Heart left ventricle (tissue), 16 donors: ENCODE results near the gene ST3GAL5. TPM values are rescaled to one million over a fixed set of nuclear protein-coding genes. Genes with fewer than 3 reads are reported as not detected.

ENCODE experiments used
- ATAC-seq, 4 donors: fragments of 200-7000 bp; cut with Tn5 transposase; one replicate each; pipeline ENCODE4 v1.9.1; 2020 to 2022; ENCODE audit warnings: moderate library complexity in 4 of 4, mild to moderate bottlenecking in 3 of 4, moderate number of reproducible peaks in 1 of 4
- DNase-seq, 5 donors: peaks; one replicate each; pipeline ENCODE4 v3.0.0-alpha.2; 2020
- H3K27ac ChIP-seq, 12 donors: fragments of 200-600 bp; sonication (generic) in 4 of 12; one replicate each; pipeline versions ENCODE4 v1.5.0 to v1.8.0; 2016 to 2022; ENCODE audit warnings: mild to moderate bottlenecking in 2 of 12
- H3K27me3 ChIP-seq, 9 donors: fragments of 200-600 bp; sonication (generic) in 2 of 9; one replicate each; pipeline versions ENCODE4 v1.5.1 to v1.8.0; 2016 to 2022; ENCODE audit warnings: mild to moderate bottlenecking in 3 of 9
- H3K36me3 ChIP-seq, 9 donors: fragments of 200-600 bp; sonication (generic) in 2 of 9; one replicate each; pipeline versions ENCODE4 v1.5.0 to v1.8.0; 2018 to 2022; ENCODE audit warnings: mild to moderate bottlenecking in 2 of 9
- H3K4me1 ChIP-seq, 12 donors: fragments of 200-600 bp; sonication (generic) in 4 of 12; one replicate each; pipeline versions ENCODE4 v1.5.0 to v1.8.0; 2016 to 2022; ENCODE audit warnings: mild to moderate bottlenecking in 3 of 12
- H3K4me3 ChIP-seq, 12 donors: fragments of 200-600 bp; sonication (generic) in 4 of 12; one replicate each; pipeline versions ENCODE4 v1.5.0 to v1.8.0; 2017 to 2022; ENCODE audit warnings: mild to moderate bottlenecking in 9 of 12, moderate library complexity in 4 of 12
- H3K9me3 ChIP-seq, 12 donors: fragments of 200-600 bp; sonication (generic) in 4 of 12; one replicate each; pipeline versions ENCODE4 v1.5.0 to v1.8.0; 2016 to 2022; ENCODE audit warnings: mild to moderate bottlenecking in 1 of 12
- POLR2A ChIP-seq, 2 donors: fragments of 450-650 bp; IDR thresholded peaks; one replicate each; pipeline ENCODE4 v1.6.1; 2017; ENCODE audit warnings: antibody characterized with exemption in 2 of 2, mild to moderate bottlenecking in 2 of 2, moderate library complexity in 2 of 2
- WGBS, 4 donors: extraction: QIAGEN DNeasy Blood & Tissue Kit in 2 of 4; methylation state at CpG; one replicate each; pipeline versions ENCODE4 v1.1.5 to v1.1.7; 2013 to 2018; 5-methylcytosine and 5-hydroxymethylcytosine counted together
- intact Hi-C, 10 donors: fragments of 100-400 bp; cut with DNase I; formaldehyde crosslinking; loops; one replicate each; pipeline versions ENCODE4 v1.11.1 to v1.14.2; 2022
- polyA plus RNA-seq, 2 donors: library from polyadenylated mRNA; stranded (reverse); fragments of 200-250 nt; gene quantifications; one replicate each; pipeline ENCODE4 v1.2.3, GENCODE V29; 2013
- total RNA-seq, 9 donors: library from RNA; depleted of rRNA in 2 of 9; stranded (reverse); fragments of >200 nt in 2 of 9; fragmentation: NEBNext Ultra II Directional in 3 of 9; extraction: Animal tissue kit (Norgen Biotek cat#: 25700) in 3 of 9; gene quantifications; one replicate each; pipeline versions ENCODE4 v1.1.0 to v1.2.4, GENCODE V29; 2016 to 2023
- TF ChIP-seq, protein P1 (sequence below), 12 donors: fragments of 200-600 bp; sonication (generic) in 4 of 12; IDR thresholded peaks; one replicate each; pipeline versions ENCODE4 v1.5.0 to v1.8.0; 2018 to 2022; ENCODE audit warnings: antibody characterized with exemption in 12 of 12, mild to moderate bottlenecking in 5 of 12
- donor health status: ischemic (EF 13 %, LVEDD 7.1; RV severe dilation, severe dysfunction).
- donor health status: healthy with polysubstance abuse.
- donor health status: DM: no; HTN: yes; CAD: no.
- donor health status: DM: no; HTN: no; CAD: no.
- donor health status: ischemic (EF 25% LVEDD 6.9; RV normal size, moderate dysfunction).
- donor health status: ischemic (EF 25% LVEDD 5.7; RV mildly dilated, moderate dysfunction).
- donor health status: healthy.
- donor health status: DM: yes; HTN: yes; CAD: no.
- donor health status: ischemic (EF 35%, LVEDD 5.7; RV mildly dilated, moderate dysfunction).
- donor health status: nonischemic (EF 11% LVEDD 7.7; RV severe dilation, severe dysfunction).
- donor health status: DM: yes; HTN: yes; CAD: no.
- donor health status: PGD.
- donor health status: ischemic (EF 29% LVEDD 5.4; RV normal size, mild dysfunction).
- donor health status: nonischemic (EF 23%, LVEDD 6.1; RV moderate dilation, normal function).

The ST3GAL5 gene
- total and polyA plus RNA-seq, 11 donors = 2.0 to 21.1 (median 4.0) TPM

GRCh38 chr2:85797921-85798320 is 90.9 kb downstream of the ST3GAL5 start:
- 52 to 65% (median 57%) methylated on average over 6 of the region's 6 CpGs for WGBS, 4 donors
- intact Hi-C loops = loop anchor here in 9 of 10 donors (1.0 to 5.0 kb wide), 8 partner anchors 21 to 71 kb away; partner anchors contain the start of gene ATOH8 (in 6 of the 9)

DNA sequence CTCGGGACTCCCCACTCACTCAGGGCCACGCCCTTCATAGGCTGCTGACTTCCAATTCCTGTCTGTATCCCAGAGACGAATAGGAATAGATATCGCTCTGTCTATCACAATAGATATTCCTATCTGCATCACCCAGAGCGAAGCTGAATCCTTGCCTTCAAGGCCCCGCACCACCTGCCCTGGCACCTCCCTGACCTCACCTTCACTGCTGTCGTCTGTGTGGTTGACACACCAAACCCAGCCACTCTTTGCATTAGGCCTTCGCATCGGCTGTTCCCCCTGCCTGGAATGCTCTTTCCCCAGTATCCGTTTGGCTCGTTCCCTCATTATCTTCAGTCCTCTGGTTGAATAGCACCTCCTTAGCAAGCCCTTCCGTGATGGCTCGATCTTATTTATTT is 91.5 kb downstream of the ST3GAL5 start:
- H3K9me3 ChIP-seq = peaks cover 0 to 15% (median 0%) of the 10 kb centered on the region in 12 donors
- no peaks in the 10 kb centered on the region for H3K27me3 ChIP-seq
- peak overlapping the region in 10 of 12 donors; percentile 32 to 88 (median 72) for H3K27ac ChIP-seq
- WGBS, 4 donors = 87 to 90% (median 89%) methylated on average over 13 of the region's 13 CpGs
- TF ChIP-seq POLR2A (IDR thresholded peaks at IDR 0.05) = no peak
- TF ChIP-seq, protein P1, sequence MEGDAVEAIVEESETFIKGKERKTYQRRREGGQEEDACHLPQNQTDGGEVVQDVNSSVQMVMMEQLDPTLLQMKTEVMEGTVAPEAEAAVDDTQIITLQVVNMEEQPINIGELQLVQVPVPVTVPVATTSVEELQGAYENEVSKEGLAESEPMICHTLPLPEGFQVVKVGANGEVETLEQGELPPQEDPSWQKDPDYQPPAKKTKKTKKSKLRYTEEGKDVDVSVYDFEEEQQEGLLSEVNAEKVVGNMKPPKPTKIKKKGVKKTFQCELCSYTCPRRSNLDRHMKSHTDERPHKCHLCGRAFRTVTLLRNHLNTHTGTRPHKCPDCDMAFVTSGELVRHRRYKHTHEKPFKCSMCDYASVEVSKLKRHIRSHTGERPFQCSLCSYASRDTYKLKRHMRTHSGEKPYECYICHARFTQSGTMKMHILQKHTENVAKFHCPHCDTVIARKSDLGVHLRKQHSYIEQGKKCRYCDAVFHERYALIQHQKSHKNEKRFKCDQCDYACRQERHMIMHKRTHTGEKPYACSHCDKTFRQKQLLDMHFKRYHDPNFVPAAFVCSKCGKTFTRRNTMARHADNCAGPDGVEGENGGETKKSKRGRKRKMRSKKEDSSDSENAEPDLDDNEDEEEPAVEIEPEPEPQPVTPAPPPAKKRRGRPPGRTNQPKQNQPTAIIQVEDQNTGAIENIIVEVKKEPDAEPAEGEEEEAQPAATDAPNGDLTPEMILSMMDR (IDR thresholded peaks at IDR 0.05) = no peak
- H3K4me3 ChIP-seq = no peak overlapping the region
- DNase-seq (no peak), ATAC-seq (no peak)
- no peaks in the 10 kb centered on the region for H3K36me3 ChIP-seq
- intact Hi-C loops = loop anchor here in 8 of 10 donors (1.0 to 5.0 kb wide), 6 partner anchors 20 to 70 kb away; partner anchors contain the start of gene ATOH8 (in 5 of the 8)
- peaks cover 14 to 73% (median 56%) of the 10 kb centered on the region in 12 donors for H3K4me1 ChIP-seq

More at GRCh38 chr2:85797921-85798320, 90.9 kb downstream of the ST3GAL5 start:
- Histone ChIP-seq H3K4me1 (peaks cover 12 to 67% (median 49%) of the 10 kb centered on the region in 12 donors), H3K27me3 (no peaks in the 10 kb centered on the region), H3K4me3 (no peak overlapping the region), H3K27ac (peak overlapping the region in 2 of 12 donors; percentile 55 to 80), H3K9me3 (peaks cover 0 to 15% (median 0%) of the 10 kb centered on the region in 12 donors), H3K36me3 (no peaks in the 10 kb centered on the region)
- peak in 3 of 4 donors; percentile 34 to 60 (median 49) for ATAC-seq
- peak in 2 of 5 donors; percentile 21 to 46 for DNase-seq
- TF ChIP-seq, protein P1 (IDR thresholded peaks at IDR 0.05) = peak; percentile 40 to 74 (median 60)
- TF ChIP-seq POLR2A (IDR thresholded peaks at IDR 0.05) = no peak

- DNase-seq = peak; percentile 47 to 77 (median 67)
- peak in 1 of 2 donors; percentile 54 for TF ChIP-seq POLR2A (IDR thresholded peaks at IDR 0.05)
- TF ChIP-seq, protein P1 (IDR thresholded peaks at IDR 0.05) = no peak
- ATAC-seq = peak; percentile 53 to 79 (median 66)
- peaks cover 17 to 80% (median 60%) of the 10 kb centered on the region in 12 donors for H3K4me1 ChIP-seq
- H3K9me3 ChIP-seq = peaks cover 0 to 11% (median 0%) of the 10 kb centered on the region in 12 donors
- no peaks in the 10 kb centered on the region for H3K36me3 ChIP-seq
- intact Hi-C loops = loop anchor here in 8 of 10 donors (1.0 to 5.0 kb wide), 6 partner anchors 20 to 69 kb away; partner anchors contain the start of gene ATOH8 (in 5 of the 8)
- peak overlapping the region; percentile 32 to 88 (median 68) for H3K27ac ChIP-seq
- 50 to 67% (median 58%) methylated on average over 21 to 22 of the region's 22 CpGs for WGBS, 4 donors
- H3K4me3 ChIP-seq = peak overlapping the region in 1 of 12 donors; percentile 11
- H3K27me3 ChIP-seq = no peaks in the 10 kb centered on the region
These were observed 92.2 kb downstream of the ST3GAL5 start for GRCh38 chr2:85796341-85797262.

GRCh38 chr2:85796046-85796340 is 92.8 kb downstream of the ST3GAL5 start:
- Histone ChIP-seq H3K27ac (peak overlapping the region; percentile 32 to 88 (median 68)), H3K36me3 (peaks cover 0 to 4% (median 0%) of the 10 kb centered on the region in 9 donors), H3K4me3 (peak overlapping the region in 1 of 12 donors; percentile 11), H3K4me1 (peaks cover 17 to 84% (median 64%) of the 10 kb centered on the region in 12 donors), H3K9me3 (peaks cover 0 to 6% (median 0%) of the 10 kb centered on the region in 12 donors), H3K27me3 (no peaks in the 10 kb centered on the region)
- intact Hi-C loops = loop anchor here in 8 of 10 donors (2.0 to 5.0 kb wide), 5 partner anchors 19 to 69 kb away; partner anchors contain the start of gene ATOH8 (in 5 of the 8)
- ATAC-seq (no peak), DNase-seq (peak in 2 of 5 donors; percentile 14 to 28)
- TF ChIP-seq POLR2A (IDR thresholded peaks at IDR 0.05) = no peak
- TF ChIP-seq, protein P1 (IDR thresholded peaks at IDR 0.05) = no peak
- WGBS, 4 donors = 62 to 84% (median 73%) methylated on average over 6 of the region's 6 CpGs
